HepG2 (cell line): Measurements from ENCODE around the gene THOC6. TPM values are rescaled to one million over a fixed set of nuclear protein-coding genes. Genes with fewer than 3 reads are reported as not detected.

Source experiments
- ATAC-seq: fragments of 200-7000 bp; cut with Tn5 transposase; 3 replicates; pipeline ENCODE4 v1.9.1; 2020; ENCODE audit warnings: mild to moderate bottlenecking, moderate library complexity
- BruUV-seq: library from RNA; stranded (reverse); fragments of 400-500 nt; replicated peaks from 2 replicates; lab custom pipeline; 2021; lab: Mats Ljungman, UMichigan
- CTCF ChIA-PET: fragments of 300-600 bp; formaldehyde crosslinking; extraction: SDS; loops from one replicate; lab custom pipeline; 2021; ENCODE audit warnings: low total read pairs, inconsistent platforms, low intra/inter-chr PET ratio; lab: Yijun Ruan, JAX
- POLR2A ChIA-PET: fragments of 350-600 bp; sonication (Branson Sonifier 250); formaldehyde crosslinking; loops from one replicate; lab custom pipeline; 2020; ENCODE audit warnings: antibody characterized with exemption, inconsistent platforms; lab: Yijun Ruan, JAX
- DNase-seq: peaks from one replicate; pipeline ENCODE4 v3.0.0-alpha.2; 2015; ENCODE audit warnings: low spot score
- FAIRE-seq: peaks from 3 replicates; lab custom pipeline; 2011; peaks lifted over from hg19 to GRCh38; lab: Jason Lieb, UNC
- H2AFZ ChIP-seq: one replicate; pipeline ENCODE4 v1.6.1; 2011; ENCODE audit warnings: low read length, inconsistent platforms
- H3K27ac ChIP-seq: fragments of 300-600 bp; 3 replicates; pipeline ENCODE4 v1.8.0; 2011; ENCODE audit warnings: mixed run types, mild to moderate bottlenecking, mixed read lengths, low read length, inconsistent platforms; ENCODE audit not compliant: insufficient read depth; ENCODE audit errors: extremely low read length
- H3K27me3 ChIP-seq, 2 experiments: fragments of 200-600 bp in 1 of 2; 2 replicates in 1 of 2; 3 replicates in 1 of 2; pipeline versions ENCODE4 v1.6.0 to v1.8.0; 2011; ENCODE audit warnings: low read length in 2 of 2, mild to moderate bottlenecking in 2 of 2, moderate library complexity in 2 of 2, inconsistent platforms in 1 of 2; ENCODE audit not compliant: insufficient read depth in 2 of 2, control insufficient read depth in 1 of 2
- H3K36me3 ChIP-seq, 2 experiments: fragments of 200-600 bp in 1 of 2; replicated peaks in 1 of 2; 2 replicates in 1 of 2; 3 replicates in 1 of 2; pipeline versions ENCODE4 v1.5.1 to v1.8.0; 2011; ENCODE audit warnings: low read length in 2 of 2, inconsistent platforms in 1 of 2; ENCODE audit not compliant: insufficient read depth in 2 of 2, control insufficient read depth in 1 of 2
- H3K4me1 ChIP-seq: 2 replicates; pipeline ENCODE4 v1.5.1; 2012; ENCODE audit warnings: low read length, inconsistent platforms; ENCODE audit not compliant: insufficient read depth
- H3K4me2 ChIP-seq: 2 replicates; pipeline ENCODE4 v1.6.0; 2011; ENCODE audit warnings: low read depth, low read length, inconsistent platforms
- H3K4me3 ChIP-seq, 3 experiments: fragments of 200-600 bp in 1 of 3; sonication (generic), shearing (Covaris generic) in 1 of 3; replicated peaks in 1 of 3; 2 replicates each; pipeline ENCODE4 v1.5.1; 2011 to 2016; ENCODE audit warnings: low read length in 3 of 3, inconsistent platforms in 2 of 3, low read depth in 2 of 3, mild to moderate bottlenecking in 2 of 3, control low read depth in 1 of 3, mixed read lengths in 1 of 3; ENCODE audit not compliant: insufficient read depth in 1 of 3
- H3K79me2 ChIP-seq: one replicate; pipeline ENCODE4 v1.6.1; 2011; ENCODE audit warnings: low read length, inconsistent platforms; ENCODE audit not compliant: insufficient read depth
- H3K9ac ChIP-seq: 2 replicates; pipeline ENCODE4 v1.6.0; 2011; ENCODE audit warnings: mild to moderate bottlenecking, low read depth, low read length, inconsistent platforms; ENCODE audit not compliant: insufficient read depth
- H3K9me3 ChIP-seq: 2 replicates; pipeline ENCODE4 v1.5.1; 2012; ENCODE audit warnings: mild to moderate bottlenecking, low read length
- H4K20me1 ChIP-seq: 2 replicates; pipeline ENCODE4 v1.6.0; 2011; ENCODE audit warnings: inconsistent platforms, mild to moderate bottlenecking, low read length, moderate library complexity; ENCODE audit not compliant: insufficient read depth
- IRF9 ChIP-seq: sonication (generic); formaldehyde crosslinking; IDR thresholded peaks from 2 replicates; pipeline ENCODE4 v1.8.0; 2022; ENCODE audit warnings: missing genetic modification reagents, mild to moderate bottlenecking, borderline replicate concordance
- SKI ChIP-seq: fragments of 450-650 bp; IDR thresholded peaks from one replicate; pipeline ENCODE4 v1.6.1; 2018; ENCODE audit warnings: mild to moderate bottlenecking; ENCODE audit not compliant: partially characterized antibody
- TOPORS ChIP-seq: sonication (generic); formaldehyde crosslinking; IDR thresholded peaks from 2 replicates; pipeline ENCODE4 v1.8.0; 2023; ENCODE audit warnings: mild to moderate bottlenecking, missing genetic modification reagents
- ZFP82 ChIP-seq: sonication (generic); formaldehyde crosslinking; IDR thresholded peaks from 2 replicates; pipeline ENCODE4 v1.5.1; 2020; ENCODE audit warnings: mild to moderate bottlenecking, missing genetic modification reagents, borderline replicate concordance
- ZNF326 ChIP-seq: sonication (generic); formaldehyde crosslinking; IDR thresholded peaks from 2 replicates; pipeline ENCODE4 v1.4.0; 2020; ENCODE audit warnings: missing genetic modification reagents, borderline replicate concordance
- ZNF512 ChIP-seq: sonication (generic); formaldehyde crosslinking; IDR thresholded peaks from 2 replicates; pipeline ENCODE4 v1.4.0; 2020; ENCODE audit warnings: mild to moderate bottlenecking, missing genetic modification reagents
- ZNF558 ChIP-seq: sonication (generic); formaldehyde crosslinking; IDR thresholded peaks from 2 replicates; pipeline ENCODE4 v1.9.0; 2022; ENCODE audit warnings: mild to moderate bottlenecking, missing genetic modification reagents, borderline replicate concordance
- WGBS: methylation state at CpG from one replicate; pipeline ENCODE4 v1.1.6; 2017; ENCODE audit warnings: low lambda C conversion rate; 5-methylcytosine and 5-hydroxymethylcytosine counted together
- in situ Hi-C: cut with HindIII; loops from 2 replicates; pipeline ENCODE4 v1.10.0; 2017; ENCODE audit warnings: low pct_unique_long_range_greater_than_20kb; ENCODE audit not compliant: extremely low pct_ligation_motif_present
- intact Hi-C: fragments of 100-400 bp; cut with micrococcal nuclease; formaldehyde crosslinking; loops from one replicate; pipeline ENCODE4 v1.10.0; 2022; ENCODE audit not compliant: unreplicated experiment
- polyA plus RNA-seq, 8 experiments: library from polyadenylated mRNA; depleted of rRNA in 3 of 8; stranded (reverse) in 7 of 8; unstranded in 1 of 8; fragments of >200 nt; fragmentation: Illumina TruSeq in 4 of 8; extraction: Trizol in 4 of 8; gene quantifications; 2 replicates each; pipeline versions ENCODE4 v1.2.1 to v1.2.3, GENCODE V29; 2011 to 2016; ENCODE audit warnings: low read depth in 4 of 8, missing spikeins in 1 of 8, mixed read lengths in 1 of 8; ENCODE audit not compliant: insufficient read depth in 1 of 8
- total RNA-seq, 5 experiments: library from RNA; depleted of rRNA; stranded (reverse); fragments of >200 nt; fragmentation: Illumina TruSeq; extraction: Trizol; gene quantifications; 2 replicates each; pipeline ENCODE4 v1.2.3, GENCODE V29; 2016; ENCODE audit warnings: low read depth in 1 of 5
- TF ChIP-seq, protein P1 (sequence below): sonication (generic); formaldehyde crosslinking; IDR thresholded peaks from 2 replicates; pipeline ENCODE4 v1.8.0; 2022; ENCODE audit warnings: mild to moderate bottlenecking, missing genetic modification reagents, borderline replicate concordance

The THOC6 gene
- total and polyA plus RNA-seq, 2 of the 13 experiments (the other 11 are each of a cell fraction or from before 2014, with no cell fraction given), result 32.1 to 37.0 TPM

GRCh38 chr16:3060339-3061127 lies 36.7 kb downstream of the THOC6 start:
- POLR2A ChIA-PET, result interaction anchor here (0.7 to 3.0 kb wide), 9 partner anchors 9 to 1291 kb away, joined by 3 to 30 read pairs (median 6); partner anchors contain the start of genes PAM16, TNFRSF12A and ZNF213
- in situ Hi-C loops, result no loop called here

More at GRCh38 chr16:3060339-3061127, 36.7 kb downstream of the THOC6 start:
- CTCF ChIA-PET, result interaction anchor here (1.3 kb wide), 1 partner anchor 35 kb away, joined by 7 read pairs; no protein-coding TSS in a partner anchor
- Histone ChIP-seq H3K4me1 (peaks cover 25% of the 10 kb centered on the region), H3K27me3 (no peaks in the 10 kb centered on the region; a peak in 1 of 5 replicates), H3K4me3 (peak overlapping the region in 1 of 3 experiments; percentile 91; a peak in 2 of 6 replicates), H3K4me2 (peak overlapping the region; percentile 99), H3K9ac (peak overlapping the region; percentile 77; the same call in 1 of the 2 replicates), H3K9me3 (no peaks in the 10 kb centered on the region), H3K79me2 (peaks cover 3% of the 10 kb centered on the region), H3K27ac (no peak overlapping the region), H3K36me3 (no peaks in the 10 kb centered on the region), H2AFZ (no peak overlapping the region), H4K20me1 (no peaks in the 10 kb centered on the region)
- no peak for ATAC-seq
- FAIRE-seq, result peak; percentile 4
- TF ChIP-seq ZNF326 (CRISPR knock-in tag) (no peak), ZNF558 (no peak), ZFP82 (CRISPR knock-in tag) (no peak), SKI (no peak), TOPORS (CRISPR knock-in tag) (no peak), IRF9 (CRISPR knock-in tag) (0 out of 2 replicates have a peak, but pooled peaks have one; percentile 24), ZNF512 (CRISPR knock-in tag) (no peak)
- TF ChIP-seq, protein P1, sequence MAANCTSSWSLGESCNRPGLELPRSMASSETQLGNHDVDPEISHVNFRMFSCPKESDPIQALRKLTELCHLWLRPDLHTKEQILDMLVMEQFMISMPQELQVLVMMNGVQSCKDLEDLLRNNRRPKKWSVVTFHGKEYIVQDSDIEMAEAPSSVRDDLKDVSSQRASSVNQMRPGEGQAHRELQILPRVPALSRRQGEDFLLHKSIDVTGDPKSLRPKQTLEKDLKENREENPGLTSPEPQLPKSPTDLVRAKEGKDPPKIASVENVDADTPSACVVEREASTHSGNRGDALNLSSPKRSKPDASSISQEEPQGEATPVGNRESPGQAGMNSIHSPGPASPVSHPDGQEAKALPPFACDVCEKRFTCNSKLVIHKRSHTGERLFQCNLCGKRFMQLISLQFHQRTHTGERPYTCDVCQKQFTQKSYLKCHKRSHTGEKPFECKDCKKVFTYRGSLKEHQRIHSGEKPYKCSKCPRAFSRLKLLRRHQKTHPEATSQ (CRISPR knock-in tag), result no peak
- intact Hi-C loops, result no loop called here
- BruUV-seq, result no TSS peak
- DNase-seq, result no peak
- WGBS, result 39% methylated on average over 12 of the region's 14 CpGs
